GM12872 (cell line): ENCODE data around the gene TMEM250.

ENCODE experiments used
- TF ChIP-seq, protein P1 (sequence below): IDR thresholded peaks from 3 replicates; pipeline ENCODE4 v1.5.1; 2011; ENCODE audit warnings: low read depth, mild to moderate bottlenecking, low read length, moderate library complexity; ENCODE audit not compliant: insufficient read depth

Gene TMEM250

DNA sequence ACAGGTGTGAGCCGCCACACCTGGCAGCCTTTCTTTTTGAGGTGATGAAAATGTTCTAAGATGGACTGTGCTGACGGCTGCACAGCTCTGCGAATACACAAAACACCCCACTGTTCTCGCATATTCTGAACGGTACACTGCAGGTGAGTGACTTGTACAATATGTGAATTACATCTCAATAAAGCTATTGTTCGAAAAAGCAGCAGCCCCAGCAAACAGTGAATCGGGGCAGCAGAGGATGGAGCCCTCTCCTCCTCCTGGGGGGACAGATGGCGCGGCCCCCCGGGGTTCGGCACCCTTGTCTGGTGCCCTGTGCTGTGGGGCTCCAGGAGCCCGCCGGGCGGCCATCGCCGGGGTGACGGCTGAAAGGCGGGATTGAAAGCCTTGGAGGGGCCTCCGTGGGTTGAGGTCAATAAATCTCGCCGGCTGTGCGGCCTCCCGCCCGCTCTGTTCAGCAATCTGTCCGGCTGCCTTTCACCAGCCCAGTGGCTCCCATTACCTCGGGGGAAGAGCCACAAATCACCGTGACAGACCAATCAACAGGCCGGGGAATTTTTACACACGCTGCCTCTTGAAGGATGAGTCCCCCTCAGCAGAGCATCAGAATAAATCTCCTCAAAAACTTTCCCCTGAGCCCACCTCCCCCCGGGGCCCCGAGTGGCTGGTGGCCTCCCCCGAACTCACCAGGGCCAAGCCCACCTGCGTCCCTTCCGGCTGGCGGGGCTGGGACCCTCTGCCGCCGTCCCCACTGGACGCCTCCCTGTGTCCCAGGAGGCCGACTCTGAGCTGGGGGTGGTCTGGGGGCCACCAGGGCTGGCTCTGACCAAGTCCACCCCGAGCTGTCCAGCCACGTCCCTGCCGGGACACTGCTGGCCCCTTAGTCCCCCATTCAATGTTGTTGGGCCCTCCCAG lies 37.8 kb upstream of the TMEM250 start:
- TF ChIP-seq, protein P1, sequence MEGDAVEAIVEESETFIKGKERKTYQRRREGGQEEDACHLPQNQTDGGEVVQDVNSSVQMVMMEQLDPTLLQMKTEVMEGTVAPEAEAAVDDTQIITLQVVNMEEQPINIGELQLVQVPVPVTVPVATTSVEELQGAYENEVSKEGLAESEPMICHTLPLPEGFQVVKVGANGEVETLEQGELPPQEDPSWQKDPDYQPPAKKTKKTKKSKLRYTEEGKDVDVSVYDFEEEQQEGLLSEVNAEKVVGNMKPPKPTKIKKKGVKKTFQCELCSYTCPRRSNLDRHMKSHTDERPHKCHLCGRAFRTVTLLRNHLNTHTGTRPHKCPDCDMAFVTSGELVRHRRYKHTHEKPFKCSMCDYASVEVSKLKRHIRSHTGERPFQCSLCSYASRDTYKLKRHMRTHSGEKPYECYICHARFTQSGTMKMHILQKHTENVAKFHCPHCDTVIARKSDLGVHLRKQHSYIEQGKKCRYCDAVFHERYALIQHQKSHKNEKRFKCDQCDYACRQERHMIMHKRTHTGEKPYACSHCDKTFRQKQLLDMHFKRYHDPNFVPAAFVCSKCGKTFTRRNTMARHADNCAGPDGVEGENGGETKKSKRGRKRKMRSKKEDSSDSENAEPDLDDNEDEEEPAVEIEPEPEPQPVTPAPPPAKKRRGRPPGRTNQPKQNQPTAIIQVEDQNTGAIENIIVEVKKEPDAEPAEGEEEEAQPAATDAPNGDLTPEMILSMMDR = no peak

DNA sequence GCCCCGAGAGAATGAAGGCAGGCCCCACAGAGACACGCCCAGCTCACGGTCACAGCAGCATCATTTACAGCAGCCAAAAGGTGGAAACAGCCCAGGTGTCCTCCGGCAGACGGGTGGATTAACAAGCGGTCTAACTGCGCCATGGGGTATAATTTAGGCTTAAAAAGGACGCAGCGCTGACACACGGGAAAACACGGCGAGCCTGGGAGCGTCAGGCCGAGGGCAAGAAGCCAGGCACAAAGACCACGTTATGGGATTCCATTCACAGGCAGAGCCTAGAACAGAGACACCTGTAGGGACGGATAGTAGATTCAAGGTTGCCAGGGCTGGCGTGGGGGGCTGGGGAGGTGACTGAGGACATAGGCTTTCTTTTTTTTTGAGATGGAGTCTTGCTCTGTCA lies 36.9 kb upstream of the TMEM250 start:
- TF ChIP-seq, protein P1 = no peak

DNA sequence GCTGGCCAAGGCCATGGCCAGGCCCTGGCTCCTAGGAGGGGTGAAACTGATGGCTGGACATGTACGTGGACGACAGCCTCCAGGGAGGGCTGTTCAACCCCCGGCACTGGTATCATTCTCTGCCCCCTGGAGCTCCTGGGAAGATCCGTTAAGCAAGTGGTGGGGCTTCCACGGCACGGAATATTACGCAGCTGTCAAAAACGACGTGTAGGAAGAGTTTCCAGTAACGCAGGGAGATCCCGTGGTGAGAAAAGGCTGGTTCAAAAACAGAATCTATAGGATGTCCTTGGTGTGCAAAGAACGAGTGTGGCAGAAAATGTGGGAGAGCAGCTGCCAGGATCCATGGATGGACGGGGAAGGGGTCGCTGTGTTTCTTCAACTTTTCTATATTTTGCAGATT lies 36.3 kb upstream of the TMEM250 start:
- TF ChIP-seq, protein P1 = no peak

DNA sequence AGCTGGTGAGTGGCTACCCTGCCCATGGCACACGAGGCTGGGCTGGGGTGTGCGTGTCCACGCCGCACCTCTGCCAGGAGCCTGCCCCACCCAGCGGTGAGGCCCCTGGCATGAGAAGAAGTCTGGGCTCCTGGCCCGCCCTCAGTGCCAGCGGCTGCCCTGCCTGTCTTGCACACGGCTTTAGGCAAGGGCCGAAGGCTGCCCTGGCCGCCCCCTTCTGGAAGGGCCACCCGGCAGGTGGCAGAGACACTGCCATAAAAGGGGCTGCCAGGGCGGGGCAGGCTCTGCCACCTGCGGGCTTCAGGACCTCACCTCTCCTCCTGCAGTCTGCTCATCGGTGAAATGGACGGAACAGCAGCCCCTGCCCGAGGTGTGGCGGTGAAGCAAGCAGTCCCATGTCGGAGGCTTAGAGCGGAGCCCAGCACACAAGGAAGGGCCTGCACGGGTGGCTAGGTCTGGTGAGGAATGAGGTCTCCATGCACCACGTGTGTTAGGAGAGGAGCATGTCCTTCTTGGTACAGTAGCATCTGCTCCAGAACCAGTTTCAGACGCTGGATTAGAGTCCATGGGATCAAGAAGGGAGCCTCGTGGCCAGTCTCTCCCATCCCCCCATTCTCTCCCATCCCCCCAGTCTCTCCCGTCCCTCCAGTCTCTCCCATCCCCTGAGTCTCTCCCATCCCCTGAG lies 34.8 kb upstream of the TMEM250 start:
- TF ChIP-seq, protein P1 = no peak

DNA sequence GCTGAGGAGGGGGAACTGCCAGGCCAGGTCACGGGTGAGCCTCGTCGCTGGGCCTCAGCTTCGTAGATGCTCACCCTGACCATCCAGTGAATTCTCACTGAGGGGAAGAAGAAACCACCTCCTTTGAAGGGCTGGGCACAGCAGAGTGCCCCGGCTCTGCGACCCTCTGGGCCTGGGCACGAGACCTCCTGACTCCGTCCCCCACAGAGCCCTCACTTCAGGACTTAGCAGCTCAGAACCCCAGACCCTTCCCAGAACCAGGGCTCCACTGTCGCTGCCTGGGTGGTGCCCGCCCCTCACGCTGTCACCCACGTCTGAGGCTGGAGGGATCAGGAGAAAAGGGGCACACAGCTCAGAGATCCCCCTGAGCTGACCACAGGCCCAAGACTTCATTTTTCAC lies 34.3 kb upstream of the TMEM250 start:
- TF ChIP-seq, protein P1 = no peak

DNA sequence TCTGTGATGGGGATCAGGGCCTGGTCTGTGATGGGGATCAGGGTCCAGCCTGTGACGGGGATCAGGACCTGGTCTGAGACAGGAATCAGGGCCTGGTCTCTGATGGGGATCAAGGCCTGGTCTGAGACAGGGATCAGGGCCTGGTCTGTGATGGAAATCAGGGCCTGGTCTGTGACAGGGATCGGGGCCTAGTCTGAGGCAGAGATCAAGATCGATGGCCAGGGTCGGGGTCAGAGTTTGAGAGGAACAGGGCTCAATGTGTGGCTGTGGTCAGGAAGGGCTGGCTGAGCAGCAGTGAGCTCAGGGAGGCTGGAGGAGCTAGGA lies 33.8 kb upstream of the TMEM250 start:
- TF ChIP-seq, protein P1 = no peak

DNA sequence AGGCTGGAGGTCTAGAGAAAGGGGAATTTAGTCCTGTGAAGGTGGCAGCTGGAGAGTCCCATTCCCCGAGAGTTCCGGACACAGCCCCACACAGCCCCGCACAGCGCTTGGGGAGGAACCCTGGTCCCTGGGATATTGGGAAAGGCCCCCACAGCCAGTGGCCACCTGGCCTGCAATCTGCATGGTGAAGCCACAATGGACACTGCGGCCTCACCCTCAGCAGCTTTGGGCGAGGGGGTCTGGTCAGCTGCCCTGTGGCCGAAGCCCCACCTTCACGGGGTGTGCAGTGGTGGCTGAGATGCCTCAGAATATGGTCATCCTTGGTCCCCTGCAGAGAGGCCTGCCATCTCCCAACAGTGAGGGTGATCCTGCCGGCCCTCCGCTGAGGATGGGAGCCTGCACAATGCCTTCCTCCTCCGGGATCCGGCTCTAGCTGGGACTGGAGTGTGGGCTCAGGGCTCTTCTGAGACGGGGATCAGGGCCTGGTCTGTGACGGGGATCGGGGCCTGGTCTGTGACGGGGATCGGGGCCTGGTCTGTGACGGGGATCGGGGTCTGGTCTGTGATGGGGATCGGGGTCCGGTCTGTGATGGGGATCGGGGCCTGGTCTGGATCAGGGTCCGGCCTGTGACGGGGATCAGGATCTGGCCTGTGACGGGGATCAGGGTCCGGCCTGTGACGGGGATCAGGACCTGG lies 33.3 kb upstream of the TMEM250 start:
- TF ChIP-seq, protein P1 = no peak
